ENCODE data around the gene GPHN.

GRCh38 chr14:67187826-67188225, 679.9 kb downstream of the GPHN start:
- TF ChIP-seq CTCF (IDR thresholded peaks at IDR 0.05) (no peak), POLR2A (IDR thresholded peaks at IDR 0.05) (no peak)
